Activated CD4-positive, alpha-beta T cell treated with anti-CD3 and anti-CD28 coated beads, Interleukin-2, amount 50 U/mL, for 24 hours (primary cell): ENCODE results near the gene PLAAT3.
"Not testable (repeated sequence)": the region's sequence is repeated elsewhere in the genome, so short reads cannot be mapped to it uniquely, and the experiment has no call there.

ENCODE experiments used
- DNase-seq, 2 donors: peaks; one replicate each; pipeline ENCODE4 v3.0.0-alpha.2; 2020; ENCODE audit warnings: low read depth in 1 of 2, low spot score in 1 of 2

Gene PLAAT3

GRCh38 chr11:63609536-63609935 lies 4.7 kb downstream of the PLAAT3 start:
- no peak for DNase-seq

GRCh38 chr11:63608353-63609345 lies 5.6 kb downstream of the PLAAT3 start:
- DNase-seq: no peak

- no peak for DNase-seq
Observed at GRCh38 chr11:63603180-63603518, 11.1 kb downstream of the PLAAT3 start.

GRCh38 chr11:63602290-63603179 lies 11.7 kb downstream of the PLAAT3 start:
- not testable (repeated sequence) for DNase-seq

- no peak for DNase-seq
Observed at GRCh38 chr11:63599211-63600122, 14.8 kb downstream of the PLAAT3 start.

GRCh38 chr11:63598556-63598955 lies 15.7 kb downstream of the PLAAT3 start:
- DNase-seq: no peak

GRCh38 chr11:63595296-63595695 lies 18.9 kb downstream of the PLAAT3 start:
- no peak for DNase-seq

GRCh38 chr11:63592975-63593395 lies 21.2 kb downstream of the PLAAT3 start:
- no peak for DNase-seq

GRCh38 chr11:63590024-63590788 lies 24.0 kb downstream of the PLAAT3 start:
- no peak for DNase-seq

- no peak for DNase-seq
Observed at GRCh38 chr11:63589000-63589399, 25.2 kb downstream of the PLAAT3 start.

- DNase-seq: no peak
Observed at GRCh38 chr11:63586451-63587166, 27.6 kb downstream of the PLAAT3 start.

- DNase-seq: no peak
Observed at GRCh38 chr11:63583357-63583677, 30.9 kb downstream of the PLAAT3 start.

- not testable (repeated sequence) for DNase-seq
Observed at GRCh38 chr11:63581224-63581623, 33.0 kb downstream of the PLAAT3 start.

GRCh38 chr11:63578882-63579281 lies 35.4 kb downstream of the PLAAT3 start:
- not testable (repeated sequence) for DNase-seq

GRCh38 chr11:63574856-63575602 lies 39.2 kb downstream of the PLAAT3 start:
- no peak for DNase-seq

GRCh38 chr11:63573881-63574855 lies 40.1 kb downstream of the PLAAT3 start:
- no peak for DNase-seq

- no peak for DNase-seq
Observed at GRCh38 chr11:63572026-63572688, 42.1 kb downstream of the PLAAT3 start.
